K562 (cell line): ENCODE data around the gene WBP1. TPM values are rescaled to one million over a fixed set of nuclear protein-coding genes. Genes with fewer than 3 reads are reported as not detected.

Experiments
- ATAC-seq: fragments of 200-7000 bp; cut with Tn5 transposase; 3 replicates; pipeline ENCODE4 v1.9.1; 2020; ENCODE audit warnings: moderate library complexity
- BruUV-seq: library from RNA; stranded (reverse); fragments of 400-500 nt; replicated peaks from 2 replicates; lab custom pipeline; 2021; lab: Mats Ljungman, UMichigan
- CTCF ChIA-PET: fragments of 300-600 bp; formaldehyde crosslinking; extraction: SDS; loops from one replicate; lab custom pipeline; 2021; ENCODE audit warnings: low intra/inter-chr PET ratio; lab: Yijun Ruan, JAX
- POLR2A ChIA-PET: fragments of 300-600, 350-650 bp; sonication (Branson Sonifier 250); formaldehyde crosslinking; extraction: SDS; loops from one replicate; lab custom pipeline; 2021; ENCODE audit warnings: antibody characterized with exemption, inconsistent platforms; lab: Yijun Ruan, JAX
- DNase-seq, 4 experiments: peaks; one replicate each; pipeline versions ENCODE4 v3.0.0 to v3.0.0-alpha.2; 2011 to 2018; ENCODE audit warnings: low spot score in 3 of 4, mixed read lengths in 3 of 4; ENCODE audit errors: extremely low read depth in 1 of 4
- FAIRE-seq: peaks from 2 replicates; lab custom pipeline; 2011; peaks lifted over from hg19 to GRCh38; lab: Jason Lieb, UNC
- H2AFZ ChIP-seq: 2 replicates; pipeline ENCODE4 v1.6.0; 2011; ENCODE audit warnings: low read depth, low read length, control low read depth, inconsistent platforms
- H3K27ac ChIP-seq: fragments of 200-600 bp; 3 replicates; pipeline ENCODE4 v1.8.0; 2011; ENCODE audit warnings: low read depth, mild to moderate bottlenecking, control low read depth, inconsistent platforms, low read length, moderate library complexity, mixed read lengths; ENCODE audit errors: extremely low read depth
- H3K27me3 ChIP-seq, 2 experiments: fragments of 300-600 bp in 1 of 2; 2 replicates in 1 of 2; 3 replicates in 1 of 2; pipeline versions ENCODE4 v1.6.0 to v1.8.0; 2011; ENCODE audit warnings: inconsistent platforms in 2 of 2, low read length in 2 of 2, mild to moderate bottlenecking in 1 of 2, mixed read lengths in 1 of 2, moderate library complexity in 1 of 2; ENCODE audit not compliant: control insufficient read depth in 2 of 2, insufficient read depth in 2 of 2
- H3K36me3 ChIP-seq: fragments of 300-600 bp; 3 replicates; pipeline ENCODE4 v1.8.0; 2011; ENCODE audit warnings: mild to moderate bottlenecking, low read length, inconsistent platforms; ENCODE audit not compliant: control insufficient read depth, insufficient read depth
- H3K4me1 ChIP-seq, 2 experiments: fragments of 200-600 bp in 1 of 2; replicated peaks in 1 of 2; 2 replicates in 1 of 2; 3 replicates in 1 of 2; pipeline versions ENCODE4 v1.5.1 to v1.8.0; 2011; ENCODE audit warnings: inconsistent platforms in 2 of 2, low read length in 2 of 2, mild to moderate bottlenecking in 1 of 2, mixed read lengths in 1 of 2, moderate library complexity in 1 of 2; ENCODE audit not compliant: control insufficient read depth in 2 of 2, insufficient read depth in 2 of 2
- H3K4me2 ChIP-seq: 2 replicates; pipeline ENCODE4 v1.6.1; 2011; ENCODE audit warnings: low read length, control low read depth, inconsistent platforms, mixed read lengths; ENCODE audit not compliant: insufficient read depth
- H3K4me3 ChIP-seq: fragments of 200-600 bp; sonication (generic), shearing (Covaris generic); 2 replicates; pipeline ENCODE4 v1.5.1; 2016; ENCODE audit warnings: control low read depth, inconsistent platforms
- H3K79me2 ChIP-seq: fragments of 200-600 bp; 3 replicates; pipeline ENCODE4 v1.8.0; 2011; ENCODE audit warnings: low read length, inconsistent platforms; ENCODE audit not compliant: control insufficient read depth, insufficient read depth
- H3K9ac ChIP-seq, 2 experiments: 2 replicates each; pipeline versions ENCODE4 v1.6.0 to v1.6.1; 2011; ENCODE audit warnings: low read depth in 2 of 2, low read length in 2 of 2, control low read depth in 1 of 2, inconsistent platforms in 1 of 2, mild to moderate bottlenecking in 1 of 2, mixed read lengths in 1 of 2; ENCODE audit not compliant: insufficient read depth in 1 of 2
- H3K9me1 ChIP-seq: one replicate; pipeline ENCODE4 v1.6.0; 2011; ENCODE audit warnings: inconsistent platforms, mild to moderate bottlenecking, low read length, moderate library complexity; ENCODE audit not compliant: control insufficient read depth, insufficient read depth
- H3K9me3 ChIP-seq: replicated peaks from 2 replicates; pipeline ENCODE4 v1.5.1; 2011; ENCODE audit warnings: low read depth, low read length, inconsistent platforms; ENCODE audit not compliant: control insufficient read depth, insufficient read depth
- H4K20me1 ChIP-seq: replicated peaks from 2 replicates; pipeline ENCODE4 v1.6.1; 2011; ENCODE audit warnings: low read length, inconsistent platforms, mixed read lengths; ENCODE audit not compliant: control insufficient read depth, insufficient read depth
- KDM2B ChIP-seq: fragments of 250-450 bp; sonication (Bioruptor Pico); IDR thresholded peaks from 2 replicates; pipeline ENCODE4 v1.8.0; 2021; ENCODE audit warnings: mild to moderate bottlenecking, moderate library complexity
- PHF8 ChIP-seq: fragments of 200-600 bp; sonication (generic); IDR thresholded peaks from 2 replicates; pipeline ENCODE4 v1.6.1; 2012; ENCODE audit warnings: mixed run types, mild to moderate bottlenecking, inconsistent platforms, low read length, moderate library complexity, borderline replicate concordance
- RAD21 ChIP-seq, 2 experiments: fragments of 250-450 bp in 1 of 2; fragments of 450-650 bp in 1 of 2; sonication (Bioruptor Pico) in 1 of 2; formaldehyde crosslinking in 1 of 2; IDR thresholded peaks in 1 of 2; conservative IDR thresholded peaks in 1 of 2; 2 replicates each; pipeline versions ENCODE4 v1.4.0 to v1.8.0; 2020 to 2022; ENCODE audit warnings: mild to moderate bottlenecking in 2 of 2, moderate library complexity in 1 of 2
- RCOR1 ChIP-seq, 2 experiments: IDR thresholded peaks; 2 replicates each; pipeline ENCODE4 v1.6.1; 2012; ENCODE audit warnings: low read depth in 2 of 2, low read length in 2 of 2, borderline replicate concordance in 1 of 2, improper control_type of control experiment in 1 of 2
- TCF7L2 ChIP-seq: fragments of 150-350 bp; IDR thresholded peaks from 2 replicates; pipeline ENCODE4 v1.6.1; 2016; ENCODE audit warnings: low read depth, mild to moderate bottlenecking, low read length, moderate library complexity
- ZKSCAN1 ChIP-seq: fragments of 150-350 bp; IDR thresholded peaks from 2 replicates; pipeline ENCODE4 v1.6.1; 2016; ENCODE audit warnings: low read depth, low read length
- ZNF324 ChIP-seq: fragments of 250-450 bp; sonication (Bioruptor Pico); IDR thresholded peaks from 2 replicates; pipeline ENCODE4 v1.4.0; 2020; ENCODE audit warnings: mild to moderate bottlenecking
- ZNF384 ChIP-seq: IDR thresholded peaks from 2 replicates; pipeline ENCODE4 v1.6.1; 2012; ENCODE audit warnings: low read depth, low read length, improper control_type of control experiment
- WGBS: fragments of 100-300 bp; shearing (Covaris generic); methylation state at CpG from one replicate; pipeline ENCODE4 v1.1.6; 2016; ENCODE audit warnings: low coverage, mixed read lengths; ENCODE audit not compliant: insufficient coverage; ENCODE audit errors: missing lambda C conversion rate; 5-methylcytosine and 5-hydroxymethylcytosine counted together
- in situ Hi-C: fragments of 300-500 bp; cut with MboI; formaldehyde crosslinking; loops from 4 replicates; pipeline ENCODE4 v1.15.0; 2018; ENCODE audit warnings: inconsistent platforms, mixed read lengths
- intact Hi-C: fragments of 100-400 bp; cut with micrococcal nuclease; formaldehyde crosslinking; loops from 2 replicates; pipeline ENCODE4 v1.14.2; 2022
- polyA plus RNA-seq, 8 experiments: library from polyadenylated mRNA; depleted of rRNA in 4 of 8; stranded (reverse) in 5 of 8; unstranded in 3 of 8; fragments of >200 nt; fragmentation: Nextera tagmentation in 2 of 8; fragmentation: Illumina TruSeq in 1 of 8; extraction: Ambion mirVana in 2 of 8; extraction: Trizol in 1 of 8; gene quantifications; 2 replicates each; pipeline versions ENCODE4 v1.2.1 to v1.2.3, GENCODE V29; 2011 to 2014; ENCODE audit warnings: inconsistent platforms in 1 of 8, missing spikeins in 1 of 8
- total RNA-seq, 7 experiments: library from RNA; depleted of rRNA in 6 of 7; stranded (reverse); fragments of >200 nt in 6 of 7; fragmentation: Illumina TruSeq in 2 of 7; extraction: Trizol in 2 of 7; gene quantifications; 2 replicates each; pipeline versions ENCODE4 v1.2.1 to v1.2.3, GENCODE V29; 2011 to 2021; ENCODE audit warnings: low replicate concordance in 1 of 7

WBP1 gene
- total and polyA plus RNA-seq, 9 of the 15 experiments (the other 6 are each of a cell fraction or from before 2014, with no cell fraction given), result 1.9 to 27.7 (median 14.2) TPM

- no peak for ATAC-seq
- intact Hi-C loops, result loop anchor here (1.0 kb wide), 1 partner anchor 116 kb away; no protein-coding TSS in a partner anchor
- Histone ChIP-seq H3K4me1 (peaks cover 3 to 30% of the 10 kb centered on the region in 2 experiments; a peak in 3 of 5 replicates), H3K9me1 (no peaks in the 10 kb centered on the region), H3K79me2 (no peaks in the 10 kb centered on the region), H3K27ac (no peak overlapping the region), H3K4me2 (no peak overlapping the region), H3K36me3 (no peaks in the 10 kb centered on the region), H3K9me3 (no peaks in the 10 kb centered on the region), H4K20me1 (no peaks in the 10 kb centered on the region), H2AFZ (peak overlapping the region; percentile 28; the same call in 1 of the 2 replicates)
- in situ Hi-C loops, result no loop called here
- FAIRE-seq, result no peak
- BruUV-seq, result no TSS peak
- POLR2A ChIA-PET, result no interaction called here
- DNase-seq, result no peak
- 29% methylated on average over 29 of the region's 35 CpGs for WGBS
- TF ChIP-seq ZKSCAN1, result 0 out of 2 replicates have a peak, but pooled peaks have one; percentile 28
- TF ChIP-seq ZNF324, result no peak
- TF ChIP-seq, all 486 proteins: peak for 1
- H3K9ac ChIP-seq, result peak overlapping the region in 1 of 2 experiments; percentile 67; a peak in 1 of 4 replicates
- no peak overlapping the region for H3K4me3 ChIP-seq
- CTCF ChIA-PET, result interaction anchor here (0.6 kb wide), 1 partner anchor 59 kb away, joined by 3 read pairs; no protein-coding TSS in a partner anchor
- peaks cover 4 to 22% of the 10 kb centered on the region in 2 experiments; a peak in 4 of 5 replicates for H3K27me3 ChIP-seq
These were observed 42.4 kb upstream of the WBP1 start for GRCh38 chr2:74415762-74416395.

GRCh38 chr2:74416778-74417177 is 41.5 kb upstream of the WBP1 start:
- Histone ChIP-seq H4K20me1 (no peaks in the 10 kb centered on the region), H3K9me3 (no peaks in the 10 kb centered on the region), H3K27me3 (peaks cover 4 to 24% of the 10 kb centered on the region in 2 experiments; a peak in 4 of 5 replicates), H3K36me3 (no peaks in the 10 kb centered on the region), H2AFZ (no peak overlapping the region), H3K4me1 (peaks cover 5 to 37% of the 10 kb centered on the region in 2 experiments; a peak in 3 of 5 replicates), H3K4me2 (no peak overlapping the region), H3K9me1 (no peaks in the 10 kb centered on the region), H3K79me2 (no peaks in the 10 kb centered on the region), H3K27ac (no peak overlapping the region), H3K4me3 (no peak overlapping the region), H3K9ac (no peak overlapping the region)
- POLR2A ChIA-PET, result no interaction called here
- BruUV-seq, result no TSS peak
- FAIRE-seq, result no peak
- DNase-seq, result peak in 1 of 4 experiments; percentile 55
- peak; percentile 16; the same call in 1 of the 3 replicates for ATAC-seq
- intact Hi-C loops (loop anchor here (1.0 kb wide), 1 partner anchor 116 kb away; no protein-coding TSS in a partner anchor), in situ Hi-C loops (no loop called here)
- 14% methylated on average over 3 of the region's 3 CpGs for WGBS
- CTCF ChIA-PET, result interaction anchor here (0.6 kb wide), 1 partner anchor 58 kb away, joined by 3 read pairs; no protein-coding TSS in a partner anchor
- TF ChIP-seq ZNF384 (peak; percentile 66; the same call in 1 of the 2 replicates), RAD21 (CRISPR knock-in tag; conservative IDR thresholded peaks at IDR 0.05 in 1 of 2, IDR thresholded peaks at IDR 0.05 in 1 of 2) (peak in 1 of 2 experiments; percentile 48; a peak in 2 of 4 replicates), RCOR1 (IDR thresholded peaks at IDR 0.05; ENCODE audit: borderline replicate concordance in 1 of 2, low read depth in 2 of 2, low read length in 2 of 2) (no peak), PHF8 (no peak), TCF7L2 (no peak), KDM2B (CRISPR knock-in tag) (no peak)
